Measurements from ENCODE around the gene DHX8. TPM values are rescaled to one million over a fixed set of nuclear protein-coding genes. Genes with fewer than 3 reads are reported as not detected.
A peak's percentile ranks its signal among the peaks of the same experiment; 100 is the strongest.

The DHX8 gene
- polyA plus RNA-seq, 1 experiment: 47.3 TPM

DNA sequence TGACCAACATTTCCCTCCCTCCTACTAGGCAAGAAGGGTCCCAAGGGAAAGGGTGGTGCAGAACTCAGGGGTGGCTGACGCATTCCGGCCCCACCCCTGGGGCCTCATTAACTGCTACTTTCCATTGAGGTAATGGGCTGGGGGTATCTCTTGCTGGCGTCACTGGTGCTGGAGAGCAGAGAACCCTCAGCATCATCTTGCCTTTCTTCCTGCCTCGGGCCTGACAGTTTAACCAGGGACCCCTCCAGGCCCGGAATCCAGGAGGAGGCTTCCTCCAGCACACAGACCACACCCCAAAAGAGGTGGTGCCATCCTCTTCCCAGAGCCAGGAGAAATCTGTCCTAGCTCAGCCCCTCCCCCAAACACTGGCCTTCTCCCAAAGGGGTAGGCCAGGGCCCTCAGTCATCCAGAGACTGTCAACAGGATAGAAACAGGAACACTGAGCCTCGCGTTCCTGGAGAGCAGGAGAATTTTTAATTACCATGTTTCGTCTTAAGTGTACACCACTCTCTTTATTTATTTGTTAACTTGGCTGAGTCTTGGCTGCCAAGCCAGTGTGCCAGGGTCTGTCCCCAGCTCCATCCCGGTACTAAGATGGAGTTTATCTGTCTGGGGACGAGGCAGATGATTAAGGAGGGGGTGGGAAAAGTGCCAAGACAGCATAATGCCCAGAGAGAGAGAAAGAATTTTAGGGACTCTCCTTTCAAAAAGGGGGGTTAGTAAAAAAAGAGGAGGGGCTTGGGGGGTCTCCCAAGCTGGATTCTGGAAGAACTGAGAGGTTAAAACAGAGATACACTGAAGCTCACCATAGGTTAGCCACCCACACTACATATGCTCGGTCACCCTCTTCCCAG lies 57.3 kb downstream of the DHX8 start:
- POLR2A ChIA-PET: interaction anchor here (0.5 to 1.0 kb wide), 2 partner anchors 11 to 17 kb away, joined by 3 read pairs; no protein-coding TSS in a partner anchor

DNA sequence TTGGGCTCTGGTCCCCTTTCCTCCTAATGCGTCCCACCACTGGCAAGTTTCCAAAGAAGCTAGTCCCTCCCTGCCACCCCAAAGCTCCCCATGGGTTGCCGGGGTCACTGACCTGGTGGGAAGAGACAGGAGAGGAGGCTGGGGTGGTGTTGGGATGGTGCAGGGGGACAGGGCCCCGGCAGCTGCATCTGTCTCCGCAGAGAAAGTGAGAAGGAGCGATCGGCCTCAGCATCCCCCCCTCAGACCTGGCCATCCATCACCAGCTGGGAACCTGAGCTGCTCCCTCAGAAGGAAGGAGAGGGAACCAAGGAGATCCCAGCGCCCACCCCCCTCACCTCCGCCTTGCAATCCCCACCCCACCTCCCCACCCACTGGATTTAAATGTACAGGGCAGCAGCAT lies 59.1 kb downstream of the DHX8 start:
- ChIA-PET CTCF (interaction anchor here (0.7 to 2.2 kb wide), 3 partner anchors 34 to 151 kb away, joined by 3 to 5 read pairs (median 4); partner anchors contain the start of gene DHX8), POLR2A (no interaction called here)
- TF ChIP-seq, protein P1, sequence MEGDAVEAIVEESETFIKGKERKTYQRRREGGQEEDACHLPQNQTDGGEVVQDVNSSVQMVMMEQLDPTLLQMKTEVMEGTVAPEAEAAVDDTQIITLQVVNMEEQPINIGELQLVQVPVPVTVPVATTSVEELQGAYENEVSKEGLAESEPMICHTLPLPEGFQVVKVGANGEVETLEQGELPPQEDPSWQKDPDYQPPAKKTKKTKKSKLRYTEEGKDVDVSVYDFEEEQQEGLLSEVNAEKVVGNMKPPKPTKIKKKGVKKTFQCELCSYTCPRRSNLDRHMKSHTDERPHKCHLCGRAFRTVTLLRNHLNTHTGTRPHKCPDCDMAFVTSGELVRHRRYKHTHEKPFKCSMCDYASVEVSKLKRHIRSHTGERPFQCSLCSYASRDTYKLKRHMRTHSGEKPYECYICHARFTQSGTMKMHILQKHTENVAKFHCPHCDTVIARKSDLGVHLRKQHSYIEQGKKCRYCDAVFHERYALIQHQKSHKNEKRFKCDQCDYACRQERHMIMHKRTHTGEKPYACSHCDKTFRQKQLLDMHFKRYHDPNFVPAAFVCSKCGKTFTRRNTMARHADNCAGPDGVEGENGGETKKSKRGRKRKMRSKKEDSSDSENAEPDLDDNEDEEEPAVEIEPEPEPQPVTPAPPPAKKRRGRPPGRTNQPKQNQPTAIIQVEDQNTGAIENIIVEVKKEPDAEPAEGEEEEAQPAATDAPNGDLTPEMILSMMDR (IDR thresholded peaks at IDR 0.05; ENCODE audit: low read depth, low read length): no peak
- Histone ChIP-seq H3K4me3 (ENCODE audit: low read depth, low read length) (no peak overlapping the region), H3K27ac (ENCODE audit: low read depth, low read length) (no peak overlapping the region), H3K27me3 (ENCODE audit: control insufficient read depth, insufficient read depth, low read length) (no peaks in the 10 kb centered on the region), H3K9me3 (ENCODE audit: control insufficient read depth, insufficient read depth, low read length) (no peaks in the 10 kb centered on the region)
- DNase-seq (ENCODE audit: low read depth, low spot score): no peak

More for the DNA sequence above, 57.3 kb downstream of the DHX8 start:
- H3K27me3 ChIP-seq (ENCODE audit: control insufficient read depth, insufficient read depth, low read length): no peaks in the 10 kb centered on the region
- H3K4me3 ChIP-seq (ENCODE audit: low read depth, low read length): no peak overlapping the region
- H3K9me3 ChIP-seq (ENCODE audit: control insufficient read depth, insufficient read depth, low read length): no peaks in the 10 kb centered on the region
- DNase-seq (ENCODE audit: low read depth, low spot score): no peak
- CTCF ChIA-PET: no interaction called here
- TF ChIP-seq, protein P1 (IDR thresholded peaks at IDR 0.05; ENCODE audit: low read depth, low read length): no peak
- no peak overlapping the region for H3K27ac ChIP-seq (ENCODE audit: low read depth, low read length)

DNA sequence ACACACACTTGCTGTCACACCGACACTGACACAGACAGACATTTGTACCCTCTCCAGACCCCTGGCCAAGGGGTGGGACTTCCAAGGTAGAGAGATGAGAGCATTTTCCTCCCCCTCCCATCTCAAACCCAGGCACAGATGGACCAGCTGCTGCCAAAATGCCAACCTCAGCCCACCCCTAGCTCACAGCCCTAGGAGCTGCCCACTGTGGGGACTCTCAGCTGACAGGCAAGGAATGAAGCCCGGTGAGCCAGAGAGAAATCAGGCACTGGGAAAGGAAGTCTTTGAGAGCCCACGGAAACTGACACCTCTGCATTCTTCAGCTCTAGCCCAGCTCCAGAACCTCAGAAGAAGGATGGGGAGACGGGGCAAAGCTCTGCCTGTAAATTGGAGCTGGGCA lies 59.5 kb downstream of the DHX8 start:
- ChIA-PET CTCF (interaction anchor here (0.9 to 2.2 kb wide), 2 partner anchors 33 to 151 kb away, joined by 3 to 5 read pairs; no protein-coding TSS in a partner anchor), POLR2A (interaction anchor here (0.7 kb wide), 1 partner anchor 12 kb away, joined by 3 read pairs; no protein-coding TSS in a partner anchor)
- H3K27me3 ChIP-seq (ENCODE audit: control insufficient read depth, insufficient read depth, low read length): no peaks in the 10 kb centered on the region
- TF ChIP-seq, protein P1 (IDR thresholded peaks at IDR 0.05; ENCODE audit: low read depth, low read length): no peak
- H3K27ac ChIP-seq (ENCODE audit: low read depth, low read length): peak overlapping the region; percentile 11
- no peaks in the 10 kb centered on the region for H3K9me3 ChIP-seq (ENCODE audit: control insufficient read depth, insufficient read depth, low read length)
- no peak for DNase-seq (ENCODE audit: low read depth, low spot score)
- H3K4me3 ChIP-seq (ENCODE audit: low read depth, low read length): peak overlapping the region; percentile 12; the same call in 1 of the 2 replicates

DNA sequence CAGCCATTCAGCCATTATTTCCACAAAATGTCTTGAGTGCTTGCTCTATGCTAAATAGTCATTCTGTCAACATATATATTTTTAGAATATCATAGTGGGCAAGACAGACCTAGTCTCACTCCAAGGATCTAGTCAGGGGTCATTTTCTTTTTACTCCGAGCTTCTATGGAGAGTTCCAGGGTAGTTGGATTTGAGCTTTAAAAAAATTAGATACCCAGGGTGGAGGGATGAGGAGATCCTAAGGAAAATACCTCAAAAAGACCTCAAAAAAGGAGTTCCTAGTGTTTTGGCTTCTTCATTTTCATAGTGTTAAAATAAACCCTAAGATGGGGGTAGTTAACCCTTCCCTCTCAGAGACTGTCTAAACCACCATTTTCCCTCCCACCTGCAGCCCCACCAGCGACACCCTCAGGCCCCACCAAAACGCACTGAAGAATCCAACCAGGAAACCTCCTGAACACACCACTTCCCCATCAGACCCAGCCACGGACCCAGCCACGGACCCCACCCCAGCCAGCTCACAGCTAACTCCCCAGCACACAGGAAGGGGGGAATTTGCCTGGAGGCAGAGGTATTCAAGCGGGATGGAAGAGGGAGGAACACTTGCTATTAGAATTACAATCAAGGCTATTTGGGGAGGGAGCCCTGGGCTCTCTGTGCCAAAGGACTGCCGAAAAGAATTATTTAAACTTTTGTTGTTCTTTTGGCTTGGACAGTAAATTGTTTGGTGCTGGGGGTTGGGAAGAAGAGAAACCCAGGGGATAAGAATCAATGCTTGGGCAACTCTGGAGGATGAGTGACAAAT lies 60.2 kb downstream of the DHX8 start:
- POLR2A ChIA-PET: interaction anchor here (0.7 kb wide), 1 partner anchor 13 kb away, joined by 3 read pairs; no protein-coding TSS in a partner anchor
- TF ChIP-seq, protein P1 (IDR thresholded peaks at IDR 0.05; ENCODE audit: low read depth, low read length): no peak
- DNase-seq (ENCODE audit: low read depth, low spot score): no peak
- no peak overlapping the region for H3K27ac ChIP-seq (ENCODE audit: low read depth, low read length)
- no peaks in the 10 kb centered on the region for H3K9me3 ChIP-seq (ENCODE audit: control insufficient read depth, insufficient read depth, low read length)
- CTCF ChIA-PET: interaction anchor here (2.2 kb wide), 1 partner anchor 33 kb away, joined by 5 read pairs; no protein-coding TSS in a partner anchor
- no peaks in the 10 kb centered on the region for H3K27me3 ChIP-seq (ENCODE audit: control insufficient read depth, insufficient read depth, low read length)
- H3K4me3 ChIP-seq (ENCODE audit: low read depth, low read length): peak overlapping the region; percentile 68

Data from AG04450 (cell line).